K562 (cell line): ENCODE measurements around the gene DGAT2. TPM values are rescaled to one million over a fixed set of nuclear protein-coding genes. Genes with fewer than 3 reads are reported as not detected.

Source experiments
- ATAC-seq: fragments of 200-7000 bp; cut with Tn5 transposase; 3 replicates; pipeline ENCODE4 v1.9.1; 2020; ENCODE audit warnings: moderate library complexity
- BruUV-seq: library from RNA; stranded (reverse); fragments of 400-500 nt; replicated peaks from 2 replicates; lab custom pipeline; 2021; lab: Mats Ljungman, UMichigan
- CTCF ChIA-PET: fragments of 300-600 bp; formaldehyde crosslinking; extraction: SDS; loops from one replicate; lab custom pipeline; 2021; ENCODE audit warnings: low intra/inter-chr PET ratio; lab: Yijun Ruan, JAX
- POLR2A ChIA-PET: fragments of 300-600, 350-650 bp; sonication (Branson Sonifier 250); formaldehyde crosslinking; extraction: SDS; loops from one replicate; lab custom pipeline; 2021; ENCODE audit warnings: antibody characterized with exemption, inconsistent platforms; lab: Yijun Ruan, JAX
- DNase-seq, 4 experiments: peaks; one replicate each; pipeline versions ENCODE4 v3.0.0 to v3.0.0-alpha.2; 2011 to 2018; ENCODE audit warnings: low spot score in 3 of 4, mixed read lengths in 3 of 4; ENCODE audit errors: extremely low read depth in 1 of 4
- FAIRE-seq: peaks from 2 replicates; lab custom pipeline; 2011; peaks lifted over from hg19 to GRCh38; lab: Jason Lieb, UNC
- H2AFZ ChIP-seq: 2 replicates; pipeline ENCODE4 v1.6.0; 2011; ENCODE audit warnings: low read depth, low read length, control low read depth, inconsistent platforms
- H3K27ac ChIP-seq: fragments of 200-600 bp; 3 replicates; pipeline ENCODE4 v1.8.0; 2011; ENCODE audit warnings: low read depth, mild to moderate bottlenecking, control low read depth, inconsistent platforms, low read length, moderate library complexity, mixed read lengths; ENCODE audit errors: extremely low read depth
- H3K27me3 ChIP-seq, 2 experiments: fragments of 300-600 bp in 1 of 2; 2 replicates in 1 of 2; 3 replicates in 1 of 2; pipeline versions ENCODE4 v1.6.0 to v1.8.0; 2011; ENCODE audit warnings: inconsistent platforms in 2 of 2, low read length in 2 of 2, mild to moderate bottlenecking in 1 of 2, mixed read lengths in 1 of 2, moderate library complexity in 1 of 2; ENCODE audit not compliant: control insufficient read depth in 2 of 2, insufficient read depth in 2 of 2
- H3K36me3 ChIP-seq: fragments of 300-600 bp; 3 replicates; pipeline ENCODE4 v1.8.0; 2011; ENCODE audit warnings: mild to moderate bottlenecking, low read length, inconsistent platforms; ENCODE audit not compliant: control insufficient read depth, insufficient read depth
- H3K4me1 ChIP-seq, 2 experiments: fragments of 200-600 bp in 1 of 2; replicated peaks in 1 of 2; 2 replicates in 1 of 2; 3 replicates in 1 of 2; pipeline versions ENCODE4 v1.5.1 to v1.8.0; 2011; ENCODE audit warnings: inconsistent platforms in 2 of 2, low read length in 2 of 2, mild to moderate bottlenecking in 1 of 2, mixed read lengths in 1 of 2, moderate library complexity in 1 of 2; ENCODE audit not compliant: control insufficient read depth in 2 of 2, insufficient read depth in 2 of 2
- H3K4me2 ChIP-seq: 2 replicates; pipeline ENCODE4 v1.6.1; 2011; ENCODE audit warnings: low read length, control low read depth, inconsistent platforms, mixed read lengths; ENCODE audit not compliant: insufficient read depth
- H3K4me3 ChIP-seq: fragments of 200-600 bp; sonication (generic), shearing (Covaris generic); 2 replicates; pipeline ENCODE4 v1.5.1; 2016; ENCODE audit warnings: control low read depth, inconsistent platforms
- H3K79me2 ChIP-seq: fragments of 200-600 bp; 3 replicates; pipeline ENCODE4 v1.8.0; 2011; ENCODE audit warnings: low read length, inconsistent platforms; ENCODE audit not compliant: control insufficient read depth, insufficient read depth
- H3K9ac ChIP-seq, 2 experiments: 2 replicates each; pipeline versions ENCODE4 v1.6.0 to v1.6.1; 2011; ENCODE audit warnings: low read depth in 2 of 2, low read length in 2 of 2, control low read depth in 1 of 2, inconsistent platforms in 1 of 2, mild to moderate bottlenecking in 1 of 2, mixed read lengths in 1 of 2; ENCODE audit not compliant: insufficient read depth in 1 of 2
- H3K9me1 ChIP-seq: one replicate; pipeline ENCODE4 v1.6.0; 2011; ENCODE audit warnings: inconsistent platforms, mild to moderate bottlenecking, low read length, moderate library complexity; ENCODE audit not compliant: control insufficient read depth, insufficient read depth
- H3K9me3 ChIP-seq: replicated peaks from 2 replicates; pipeline ENCODE4 v1.5.1; 2011; ENCODE audit warnings: low read depth, low read length, inconsistent platforms; ENCODE audit not compliant: control insufficient read depth, insufficient read depth
- H4K20me1 ChIP-seq: replicated peaks from 2 replicates; pipeline ENCODE4 v1.6.1; 2011; ENCODE audit warnings: low read length, inconsistent platforms, mixed read lengths; ENCODE audit not compliant: control insufficient read depth, insufficient read depth
- LCOR ChIP-seq: sonication (generic); formaldehyde crosslinking; IDR thresholded peaks from 2 replicates; pipeline ENCODE4 v1.8.0; 2022; ENCODE audit warnings: mild to moderate bottlenecking, missing genetic modification reagents
- PCBP2 ChIP-seq: fragments of 200-400 bp; formaldehyde crosslinking; IDR thresholded peaks from 2 replicates; pipeline ENCODE4 v1.6.1; 2018; ENCODE audit warnings: low read length, low read depth, mild to moderate bottlenecking, moderate library complexity; ENCODE audit not compliant: poor library complexity, severe bottlenecking
- POLR2G ChIP-seq: fragments of 200-400 bp; formaldehyde crosslinking; IDR thresholded peaks from 2 replicates; pipeline ENCODE4 v1.6.1; 2017; ENCODE audit warnings: low read depth, mild to moderate bottlenecking, antibody characterized with exemption, low read length, moderate library complexity
- RBM39 ChIP-seq: fragments of 200-400 bp; formaldehyde crosslinking; optimal IDR thresholded peaks from 2 replicates; pipeline ENCODE3; 2018; ENCODE audit warnings: low read depth, low read length
- TRIM28 ChIP-seq: fragments of 450-650 bp; IDR thresholded peaks from 2 replicates; pipeline ENCODE4 v1.6.1; 2017
- ZC3H8 ChIP-seq: fragments of 450-650 bp; IDR thresholded peaks from 2 replicates; pipeline ENCODE4 v1.6.1; 2017
- ZNF197 ChIP-seq: fragments of 200-800 bp; sonication (Bioruptor generic); IDR thresholded peaks from 2 replicates; pipeline ENCODE4 v1.6.1; 2016; ENCODE audit warnings: low read depth, missing genetic modification characterization, missing compliant biosample characterization
- ZNF507 ChIP-seq: conservative IDR thresholded peaks from 2 replicates; pipeline ENCODE4 v1.6.1; 2017; ENCODE audit warnings: missing genetic modification characterization, missing compliant biosample characterization
- ZZZ3 ChIP-seq: fragments of 450-650 bp; IDR thresholded peaks from 2 replicates; pipeline ENCODE4 v1.6.1; 2016; ENCODE audit warnings: antibody characterized with exemption, mild to moderate bottlenecking, moderate library complexity
- WGBS: fragments of 100-300 bp; shearing (Covaris generic); methylation state at CpG from one replicate; pipeline ENCODE4 v1.1.6; 2016; ENCODE audit warnings: low coverage, mixed read lengths; ENCODE audit not compliant: insufficient coverage; ENCODE audit errors: missing lambda C conversion rate; 5-methylcytosine and 5-hydroxymethylcytosine counted together
- in situ Hi-C: fragments of 300-500 bp; cut with MboI; formaldehyde crosslinking; loops from 4 replicates; pipeline ENCODE4 v1.15.0; 2018; ENCODE audit warnings: inconsistent platforms, mixed read lengths
- intact Hi-C: fragments of 100-400 bp; cut with micrococcal nuclease; formaldehyde crosslinking; loops from 2 replicates; pipeline ENCODE4 v1.14.2; 2022
- polyA plus RNA-seq, 8 experiments: library from polyadenylated mRNA; depleted of rRNA in 4 of 8; stranded (reverse) in 5 of 8; unstranded in 3 of 8; fragments of >200 nt; fragmentation: Nextera tagmentation in 2 of 8; fragmentation: Illumina TruSeq in 1 of 8; extraction: Ambion mirVana in 2 of 8; extraction: Trizol in 1 of 8; gene quantifications; 2 replicates each; pipeline versions ENCODE4 v1.2.1 to v1.2.3, GENCODE V29; 2011 to 2014; ENCODE audit warnings: inconsistent platforms in 1 of 8, missing spikeins in 1 of 8
- total RNA-seq, 7 experiments: library from RNA; depleted of rRNA in 6 of 7; stranded (reverse); fragments of >200 nt in 6 of 7; fragmentation: Illumina TruSeq in 2 of 7; extraction: Trizol in 2 of 7; gene quantifications; 2 replicates each; pipeline versions ENCODE4 v1.2.1 to v1.2.3, GENCODE V29; 2011 to 2021; ENCODE audit warnings: low replicate concordance in 1 of 7
- TF ChIP-seq, protein P1 (sequence below), 2 experiments: fragments of 150-350 bp in 1 of 2; IDR thresholded peaks; 2 replicates each; pipeline ENCODE4 v1.6.1; 2012 to 2016; ENCODE audit warnings: low read depth in 2 of 2, low read length in 2 of 2, mild to moderate bottlenecking in 1 of 2, moderate library complexity in 1 of 2
- TF ChIP-seq, protein P2 (sequence below): sonication (generic); formaldehyde crosslinking; IDR thresholded peaks from 2 replicates; pipeline ENCODE4 v1.8.0; 2022; ENCODE audit warnings: mild to moderate bottlenecking, missing genetic modification reagents, borderline replicate concordance
- TF ChIP-seq, protein P3 (sequence below): fragments of 450-650 bp; IDR thresholded peaks from one replicate; pipeline ENCODE4 v1.6.1; 2018; ENCODE audit warnings: mild to moderate bottlenecking, moderate library complexity; ENCODE audit not compliant: partially characterized antibody
- TF ChIP-seq, protein P4 (sequence below): fragments of 450-650 bp; formaldehyde crosslinking; IDR thresholded peaks from 2 replicates; pipeline ENCODE4 v1.4.0; 2020; ENCODE audit warnings: mild to moderate bottlenecking, mixed read lengths

Gene DGAT2
- total and polyA plus RNA-seq, 9 of the 15 experiments (the other 6 are each of a cell fraction or from before 2014, with no cell fraction given), result 0.68 to 2.8 (median 1.8) TPM

DNA sequence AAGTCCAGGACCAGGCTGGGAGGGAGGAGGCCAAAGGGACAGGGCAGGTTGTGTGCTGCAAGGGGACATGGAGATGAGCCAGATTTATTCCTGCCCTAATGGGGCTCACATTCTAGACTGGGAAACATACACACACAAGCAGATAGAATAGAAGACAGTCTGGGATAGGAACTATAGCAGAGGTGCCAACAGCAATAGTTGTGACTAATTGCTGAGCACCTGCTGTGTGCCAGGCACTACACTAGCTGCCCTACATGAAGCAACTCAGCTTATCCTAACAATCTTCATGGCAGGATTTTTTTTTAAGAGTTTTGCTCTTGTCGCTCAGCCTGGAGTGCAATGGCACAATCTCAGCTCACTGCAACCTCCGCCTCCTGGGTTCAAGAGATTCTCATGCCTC lies 39.6 kb upstream of the DGAT2 start:
- in situ Hi-C loops, result loop anchor here (10.0 kb wide), 1 partner anchor 136 kb away; no protein-coding TSS in a partner anchor
- Histone ChIP-seq H3K4me3 (no peak overlapping the region), H3K9ac (no peak overlapping the region), H3K27ac (no peak overlapping the region), H2AFZ (no peak overlapping the region), H3K4me1 (no peaks in the 10 kb centered on the region; a peak in 1 of 5 replicates), H3K4me2 (no peak overlapping the region), H3K9me1 (no peaks in the 10 kb centered on the region), H3K27me3 (peaks cover 3 to 38% of the 10 kb centered on the region in 2 experiments; a peak in 4 of 5 replicates), H3K9me3 (no peaks in the 10 kb centered on the region), H4K20me1 (no peaks in the 10 kb centered on the region; the same call in 1 of the 2 replicates), H3K36me3 (no peaks in the 10 kb centered on the region), H3K79me2 (no peaks in the 10 kb centered on the region)
- FAIRE-seq (no peak), ATAC-seq (no peak), DNase-seq (no peak)
- ChIA-PET POLR2A (interaction anchor here (0.7 to 1.1 kb wide), 2 partner anchors 10 to 610 kb away, joined by 3 read pairs; no protein-coding TSS in a partner anchor), CTCF (no interaction called here)
- BruUV-seq, result no TSS peak
- 12% methylated on average over 2 of the region's 2 CpGs for WGBS
- intact Hi-C loops, result loop anchor here (10.0 kb wide), 1 partner anchor 426 kb away; no protein-coding TSS in a partner anchor
- no peak for TF ChIP-seq ZZZ3
- TF ChIP-seq RBM39, result no peak
- TF ChIP-seq LCOR (CRISPR knock-in tag), result no peak
- TF ChIP-seq ZNF197 (CRISPR knock-in tag), result no peak
- TF ChIP-seq ZC3H8, result no peak
- TF ChIP-seq, protein P1, sequence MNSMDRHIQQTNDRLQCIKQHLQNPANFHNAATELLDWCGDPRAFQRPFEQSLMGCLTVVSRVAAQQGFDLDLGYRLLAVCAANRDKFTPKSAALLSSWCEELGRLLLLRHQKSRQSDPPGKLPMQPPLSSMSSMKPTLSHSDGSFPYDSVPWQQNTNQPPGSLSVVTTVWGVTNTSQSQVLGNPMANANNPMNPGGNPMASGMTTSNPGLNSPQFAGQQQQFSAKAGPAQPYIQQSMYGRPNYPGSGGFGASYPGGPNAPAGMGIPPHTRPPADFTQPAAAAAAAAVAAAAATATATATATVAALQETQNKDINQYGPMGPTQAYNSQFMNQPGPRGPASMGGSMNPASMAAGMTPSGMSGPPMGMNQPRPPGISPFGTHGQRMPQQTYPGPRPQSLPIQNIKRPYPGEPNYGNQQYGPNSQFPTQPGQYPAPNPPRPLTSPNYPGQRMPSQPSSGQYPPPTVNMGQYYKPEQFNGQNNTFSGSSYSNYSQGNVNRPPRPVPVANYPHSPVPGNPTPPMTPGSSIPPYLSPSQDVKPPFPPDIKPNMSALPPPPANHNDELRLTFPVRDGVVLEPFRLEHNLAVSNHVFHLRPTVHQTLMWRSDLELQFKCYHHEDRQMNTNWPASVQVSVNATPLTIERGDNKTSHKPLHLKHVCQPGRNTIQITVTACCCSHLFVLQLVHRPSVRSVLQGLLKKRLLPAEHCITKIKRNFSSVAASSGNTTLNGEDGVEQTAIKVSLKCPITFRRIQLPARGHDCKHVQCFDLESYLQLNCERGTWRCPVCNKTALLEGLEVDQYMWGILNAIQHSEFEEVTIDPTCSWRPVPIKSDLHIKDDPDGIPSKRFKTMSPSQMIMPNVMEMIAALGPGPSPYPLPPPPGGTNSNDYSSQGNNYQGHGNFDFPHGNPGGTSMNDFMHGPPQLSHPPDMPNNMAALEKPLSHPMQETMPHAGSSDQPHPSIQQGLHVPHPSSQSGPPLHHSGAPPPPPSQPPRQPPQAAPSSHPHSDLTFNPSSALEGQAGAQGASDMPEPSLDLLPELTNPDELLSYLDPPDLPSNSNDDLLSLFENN (IDR thresholded peaks at IDR 0.05; ENCODE audit: low read depth in 2 of 2, low read length in 2 of 2), result no peak
- TF ChIP-seq TRIM28, result no peak
- TF ChIP-seq PCBP2, result no peak
- no peak for TF ChIP-seq POLR2G
- no peak for TF ChIP-seq ZNF507 (tag)
- TF ChIP-seq, protein P2, sequence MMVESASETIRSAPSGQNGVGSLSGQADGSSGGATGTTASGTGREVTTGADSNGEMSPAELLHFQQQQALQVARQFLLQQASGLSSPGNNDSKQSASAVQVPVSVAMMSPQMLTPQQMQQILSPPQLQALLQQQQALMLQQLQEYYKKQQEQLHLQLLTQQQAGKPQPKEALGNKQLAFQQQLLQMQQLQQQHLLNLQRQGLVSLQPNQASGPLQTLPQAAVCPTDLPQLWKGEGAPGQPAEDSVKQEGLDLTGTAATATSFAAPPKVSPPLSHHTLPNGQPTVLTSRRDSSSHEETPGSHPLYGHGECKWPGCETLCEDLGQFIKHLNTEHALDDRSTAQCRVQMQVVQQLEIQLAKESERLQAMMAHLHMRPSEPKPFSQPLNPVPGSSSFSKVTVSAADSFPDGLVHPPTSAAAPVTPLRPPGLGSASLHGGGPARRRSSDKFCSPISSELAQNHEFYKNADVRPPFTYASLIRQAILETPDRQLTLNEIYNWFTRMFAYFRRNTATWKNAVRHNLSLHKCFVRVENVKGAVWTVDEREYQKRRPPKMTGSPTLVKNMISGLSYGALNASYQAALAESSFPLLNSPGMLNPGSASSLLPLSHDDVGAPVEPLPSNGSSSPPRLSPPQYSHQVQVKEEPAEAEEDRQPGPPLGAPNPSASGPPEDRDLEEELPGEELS (CRISPR knock-in tag), result no peak
- TF ChIP-seq, protein P3, sequence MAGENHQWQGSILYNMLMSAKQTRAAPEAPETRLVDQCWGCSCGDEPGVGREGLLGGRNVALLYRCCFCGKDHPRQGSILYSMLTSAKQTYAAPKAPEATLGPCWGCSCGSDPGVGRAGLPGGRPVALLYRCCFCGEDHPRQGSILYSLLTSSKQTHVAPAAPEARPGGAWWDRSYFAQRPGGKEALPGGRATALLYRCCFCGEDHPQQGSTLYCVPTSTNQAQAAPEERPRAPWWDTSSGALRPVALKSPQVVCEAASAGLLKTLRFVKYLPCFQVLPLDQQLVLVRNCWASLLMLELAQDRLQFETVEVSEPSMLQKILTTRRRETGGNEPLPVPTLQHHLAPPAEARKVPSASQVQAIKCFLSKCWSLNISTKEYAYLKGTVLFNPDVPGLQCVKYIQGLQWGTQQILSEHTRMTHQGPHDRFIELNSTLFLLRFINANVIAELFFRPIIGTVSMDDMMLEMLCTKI, result no peak
- TF ChIP-seq, protein P4, sequence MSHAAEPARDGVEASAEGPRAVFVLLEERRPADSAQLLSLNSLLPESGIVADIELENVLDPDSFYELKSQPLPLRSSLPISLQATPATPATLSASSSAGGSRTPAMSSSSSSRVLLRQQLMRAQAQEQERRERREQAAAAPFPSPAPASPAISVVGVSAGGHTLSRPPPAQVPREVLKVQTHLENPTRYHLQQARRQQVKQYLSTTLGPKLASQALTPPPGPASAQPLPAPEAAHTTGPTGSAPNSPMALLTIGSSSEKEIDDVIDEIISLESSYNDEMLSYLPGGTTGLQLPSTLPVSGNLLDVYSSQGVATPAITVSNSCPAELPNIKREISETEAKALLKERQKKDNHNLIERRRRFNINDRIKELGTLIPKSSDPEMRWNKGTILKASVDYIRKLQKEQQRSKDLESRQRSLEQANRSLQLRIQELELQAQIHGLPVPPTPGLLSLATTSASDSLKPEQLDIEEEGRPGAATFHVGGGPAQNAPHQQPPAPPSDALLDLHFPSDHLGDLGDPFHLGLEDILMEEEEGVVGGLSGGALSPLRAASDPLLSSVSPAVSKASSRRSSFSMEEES (CRISPR knock-in tag), result no peak
